Femur (tissue), 1 donor: ENCODE data around the gene NPB.

Source experiments
- DNase-seq: peaks from one replicate; pipeline ENCODE4 v3.0.0-alpha.2; 2017

NPB gene

DNA sequence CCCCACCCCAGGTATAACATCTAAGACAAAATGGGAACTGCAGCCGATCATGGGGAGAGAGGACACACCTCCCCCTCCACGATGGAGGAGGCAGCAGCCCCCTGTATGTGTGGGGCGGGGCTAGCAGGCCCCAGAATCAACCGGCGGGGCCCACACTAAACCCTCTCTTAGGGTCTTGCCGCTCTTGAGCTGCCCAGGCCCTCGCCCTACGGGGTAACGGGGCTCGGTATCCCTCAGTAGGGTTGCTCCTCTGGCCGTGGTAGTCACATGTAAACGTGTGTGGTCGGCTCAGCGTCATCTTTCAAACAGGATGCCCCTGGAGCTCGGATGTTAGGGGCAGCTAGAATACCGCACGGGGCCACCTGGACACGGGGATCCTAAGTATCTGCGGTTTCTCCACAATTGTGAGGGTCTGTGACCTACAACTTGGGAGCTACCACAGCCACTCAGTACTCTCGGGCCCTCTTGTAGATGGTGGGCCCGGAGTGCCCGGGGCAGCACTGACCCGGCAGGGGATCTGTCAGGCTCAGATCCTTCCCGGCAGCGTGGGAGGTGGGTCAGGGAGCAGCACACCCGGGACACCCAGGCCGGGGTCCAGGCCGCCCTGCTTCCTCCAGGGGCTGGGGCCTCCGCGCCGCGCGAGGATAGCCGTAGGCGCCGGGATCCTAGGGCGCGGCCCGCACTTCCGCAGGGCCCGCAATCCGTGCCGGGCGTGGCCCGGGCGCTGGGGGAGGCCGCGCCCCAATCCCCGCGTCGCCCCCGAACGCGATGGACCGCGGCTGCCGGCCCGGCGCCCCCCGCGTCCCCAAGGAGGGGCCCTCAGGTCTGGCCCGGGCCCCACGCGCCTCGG, 31.7 kb upstream of the NPB start:
- peak; percentile 51 for DNase-seq

DNA sequence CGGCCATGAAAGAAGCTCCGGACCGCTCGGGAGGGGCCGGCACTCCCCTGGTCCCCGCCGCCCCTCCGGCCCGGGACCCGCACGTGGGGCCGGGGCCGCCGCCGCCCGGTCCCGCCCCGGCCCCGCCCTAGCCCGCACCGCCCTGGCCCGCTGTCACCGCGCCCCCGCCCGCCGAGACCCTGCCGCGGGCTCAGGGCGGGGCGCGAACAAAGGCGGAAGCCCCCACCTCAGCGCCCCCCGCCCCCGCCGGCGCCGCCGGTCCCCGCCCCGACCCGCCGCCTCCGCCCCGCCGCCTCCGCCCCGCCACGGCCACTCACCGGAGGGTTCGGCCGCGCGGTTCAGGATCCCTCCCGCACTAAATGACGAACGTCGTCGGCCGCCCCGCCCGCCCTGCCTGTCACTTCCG, 31.1 kb upstream of the NPB start, which contains the start of gene ARHGDIA:
TSS of gene ARHGDIA (minus strand) at position 357 of the 406 bp plus-strand sequence. CDS start 1,407 bp downstream, outside the sequence.
- no peak for DNase-seq

DNA sequence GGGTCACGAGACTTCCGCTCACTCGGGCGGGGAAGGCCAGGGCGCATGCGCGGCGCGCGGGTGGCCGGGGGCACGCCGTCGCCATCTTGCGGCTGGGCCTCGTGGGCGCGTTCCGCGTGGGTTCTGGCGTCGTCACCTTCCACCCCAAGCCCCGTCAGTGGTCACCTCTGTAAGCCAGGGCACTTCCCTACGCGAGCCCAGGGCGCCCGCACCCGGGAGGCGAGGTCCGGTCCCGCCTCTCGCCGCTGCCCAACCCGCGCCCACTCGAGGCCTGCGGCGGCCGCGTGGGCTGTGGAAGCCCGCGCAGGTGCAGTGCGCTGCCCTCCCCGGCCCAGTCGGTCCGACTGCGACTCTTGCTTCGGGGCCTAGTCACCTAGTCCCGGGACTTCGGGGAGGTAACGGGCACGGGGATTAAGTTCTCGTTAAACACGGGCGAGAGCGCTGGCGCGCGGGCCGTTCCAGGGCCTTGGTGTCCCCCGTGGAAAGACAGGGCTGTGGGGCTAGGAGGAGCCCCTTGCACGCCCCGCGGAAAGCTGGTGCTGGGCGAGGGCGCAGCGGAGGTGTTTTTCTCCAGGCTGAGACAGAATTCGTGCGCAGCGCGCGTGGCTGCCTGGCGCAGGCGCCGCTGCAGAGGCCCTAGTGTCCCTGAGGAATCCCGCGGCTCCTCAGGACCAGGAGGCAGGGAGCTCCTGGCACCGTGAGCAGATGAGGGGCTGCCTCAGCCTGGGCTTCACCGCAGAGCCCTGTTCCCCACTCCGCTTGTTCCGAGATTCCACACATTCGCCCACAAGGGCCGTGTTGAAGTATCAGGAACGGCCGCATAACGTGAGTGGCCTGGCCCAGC, 30.4 kb upstream of the NPB start:
- DNase-seq, result peak; percentile 95

DNA sequence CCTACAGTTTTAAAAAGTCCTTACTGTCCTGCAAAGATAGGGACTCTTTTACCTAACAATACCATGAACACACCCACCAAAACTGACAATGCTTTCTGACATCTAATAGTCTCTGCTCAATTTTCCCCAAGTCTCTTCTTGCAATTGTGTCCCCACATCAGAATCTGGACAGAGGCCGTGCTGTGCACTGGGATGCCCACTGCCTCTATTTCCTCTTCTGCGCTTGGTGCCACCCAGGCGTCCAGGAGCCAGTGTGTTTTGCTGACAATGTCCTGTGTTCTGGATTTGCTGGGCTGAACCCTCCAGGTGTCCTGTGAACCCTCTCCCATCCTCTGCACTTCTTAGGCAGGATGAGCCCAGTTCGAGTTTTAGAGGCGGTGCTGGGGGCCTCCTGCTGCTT, 24.5 kb upstream of the NPB start:
- DNase-seq, result no peak

DNA sequence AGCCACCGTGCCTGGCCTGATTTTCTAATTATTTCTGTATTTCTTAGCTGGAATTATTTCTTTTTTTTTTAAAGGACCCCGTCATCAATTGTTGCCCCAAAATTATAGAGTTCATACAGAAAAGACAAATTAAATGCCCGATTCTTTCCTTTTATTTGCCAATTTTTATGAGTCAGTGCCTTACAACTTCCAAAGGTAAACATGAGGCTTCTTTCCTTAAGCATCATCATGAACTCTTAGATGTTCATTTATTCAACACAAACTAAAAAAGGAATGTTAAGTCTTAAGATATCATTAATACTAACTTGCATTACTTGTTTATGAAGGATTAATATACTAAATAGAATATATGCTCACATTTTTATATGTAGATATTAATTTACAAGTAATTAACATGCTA, 23.7 kb upstream of the NPB start:
- no peak for DNase-seq

DNA sequence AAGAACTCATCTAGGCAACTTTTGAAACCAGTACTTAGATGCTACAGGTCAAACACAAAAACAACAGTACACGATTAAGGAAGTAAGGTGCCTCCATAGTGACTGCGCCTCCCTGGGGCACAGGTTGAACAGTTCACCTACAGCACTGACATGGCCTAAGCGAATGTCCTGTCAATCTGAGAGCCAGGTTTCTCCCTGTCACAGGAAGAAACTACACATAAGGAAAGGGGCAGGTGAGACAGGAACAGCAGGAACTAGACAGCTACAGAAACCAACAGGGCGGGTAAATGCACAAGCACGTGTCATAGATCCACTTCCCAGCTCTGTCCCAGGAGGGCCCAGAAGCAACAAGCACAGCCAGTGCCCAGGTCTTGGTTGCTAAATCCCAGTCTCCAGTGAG, 22.9 kb upstream of the NPB start:
- no peak for DNase-seq

DNA sequence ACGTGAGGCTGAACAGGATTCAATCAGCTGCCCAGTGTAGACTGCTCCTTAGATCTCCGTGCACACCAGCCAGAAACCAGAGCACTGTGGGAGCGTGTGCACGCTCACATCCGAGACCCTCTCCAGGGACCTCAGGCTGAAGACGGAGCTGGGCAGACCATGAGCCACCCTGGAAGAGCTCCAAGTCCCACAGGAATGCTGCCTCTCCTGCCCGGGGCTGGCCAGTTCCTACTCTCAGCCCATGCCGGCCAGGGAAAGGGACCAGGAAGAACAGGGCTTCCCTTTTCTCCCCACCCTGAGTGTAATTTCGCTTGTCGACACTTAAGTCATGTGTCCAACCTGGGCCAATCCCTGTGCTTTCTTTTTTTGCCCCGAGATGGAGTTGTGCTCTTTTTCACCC, 17.5 kb upstream of the NPB start:
- DNase-seq, result no peak

DNA sequence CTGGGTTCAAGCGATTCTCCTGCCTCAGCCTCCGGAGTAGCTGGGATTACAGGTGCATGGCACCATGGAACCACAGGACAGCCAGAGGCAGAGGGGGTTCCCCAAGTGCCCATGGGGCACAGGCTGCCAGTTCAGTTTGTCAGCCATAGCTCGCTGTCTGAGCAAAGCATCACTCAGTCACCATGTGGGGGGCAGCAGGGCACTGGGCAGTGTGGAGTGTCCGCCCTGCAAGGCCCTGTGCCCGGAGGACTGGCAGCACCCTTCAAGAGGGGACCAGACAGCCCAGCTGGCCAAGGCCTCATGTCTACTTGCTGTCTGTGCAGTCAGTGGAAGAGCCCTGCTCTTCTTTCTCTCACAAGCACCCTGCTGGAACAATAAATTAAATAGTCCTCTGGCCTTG, 17.1 kb upstream of the NPB start:
- DNase-seq, result no peak

DNA sequence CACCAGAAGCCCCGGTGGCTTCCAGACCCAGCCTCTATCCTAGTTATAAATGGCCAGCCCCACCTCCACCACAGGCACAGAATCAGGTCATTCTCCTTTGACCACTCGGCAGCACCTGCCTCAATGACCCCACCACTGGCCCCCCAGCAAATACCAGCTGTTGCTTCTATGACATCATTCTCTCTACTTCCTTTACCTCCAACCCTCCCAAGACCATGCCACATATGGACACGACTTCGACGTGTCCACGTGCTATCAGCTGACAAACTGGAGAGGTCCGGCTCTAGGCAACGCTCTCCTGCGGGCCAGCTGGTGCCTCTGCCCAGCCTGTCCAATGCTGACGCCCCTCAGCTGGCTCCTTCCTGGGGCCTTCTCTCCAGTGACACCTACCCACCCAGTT, 16.6 kb upstream of the NPB start:
- no peak for DNase-seq

DNA sequence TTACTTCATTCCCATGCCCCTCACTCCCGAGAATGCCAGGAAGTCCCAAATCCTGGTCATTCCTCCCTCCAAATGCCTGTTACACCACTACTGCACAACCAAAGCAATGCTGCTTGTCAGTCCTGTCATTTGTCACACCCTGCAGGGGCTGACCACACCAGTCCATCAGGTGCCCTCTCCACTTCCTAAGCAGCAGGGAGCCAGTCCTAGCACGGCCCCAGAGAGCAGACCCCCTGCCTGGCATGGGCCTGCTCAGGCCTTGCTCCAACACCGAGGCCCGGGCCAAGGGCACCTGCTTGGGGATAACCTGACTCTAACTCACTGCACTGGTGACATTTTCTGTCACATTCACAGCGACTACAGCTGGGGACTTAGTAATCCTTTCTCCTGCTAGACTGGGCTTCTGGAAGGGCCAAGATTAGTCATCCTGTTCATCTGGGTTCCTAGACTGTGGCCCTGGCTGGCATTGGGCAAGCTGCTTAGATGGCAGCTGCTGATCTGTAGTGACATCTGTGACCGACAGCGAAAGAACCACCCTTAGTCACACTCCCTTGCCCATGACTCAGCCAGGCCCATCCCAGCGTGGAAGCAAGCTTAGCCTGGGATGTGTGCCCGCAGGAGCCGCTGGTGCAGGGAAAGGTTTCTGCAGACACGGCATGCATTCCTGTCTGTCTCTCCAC, 16.0 kb upstream of the NPB start:
- DNase-seq, result no peak

DNA sequence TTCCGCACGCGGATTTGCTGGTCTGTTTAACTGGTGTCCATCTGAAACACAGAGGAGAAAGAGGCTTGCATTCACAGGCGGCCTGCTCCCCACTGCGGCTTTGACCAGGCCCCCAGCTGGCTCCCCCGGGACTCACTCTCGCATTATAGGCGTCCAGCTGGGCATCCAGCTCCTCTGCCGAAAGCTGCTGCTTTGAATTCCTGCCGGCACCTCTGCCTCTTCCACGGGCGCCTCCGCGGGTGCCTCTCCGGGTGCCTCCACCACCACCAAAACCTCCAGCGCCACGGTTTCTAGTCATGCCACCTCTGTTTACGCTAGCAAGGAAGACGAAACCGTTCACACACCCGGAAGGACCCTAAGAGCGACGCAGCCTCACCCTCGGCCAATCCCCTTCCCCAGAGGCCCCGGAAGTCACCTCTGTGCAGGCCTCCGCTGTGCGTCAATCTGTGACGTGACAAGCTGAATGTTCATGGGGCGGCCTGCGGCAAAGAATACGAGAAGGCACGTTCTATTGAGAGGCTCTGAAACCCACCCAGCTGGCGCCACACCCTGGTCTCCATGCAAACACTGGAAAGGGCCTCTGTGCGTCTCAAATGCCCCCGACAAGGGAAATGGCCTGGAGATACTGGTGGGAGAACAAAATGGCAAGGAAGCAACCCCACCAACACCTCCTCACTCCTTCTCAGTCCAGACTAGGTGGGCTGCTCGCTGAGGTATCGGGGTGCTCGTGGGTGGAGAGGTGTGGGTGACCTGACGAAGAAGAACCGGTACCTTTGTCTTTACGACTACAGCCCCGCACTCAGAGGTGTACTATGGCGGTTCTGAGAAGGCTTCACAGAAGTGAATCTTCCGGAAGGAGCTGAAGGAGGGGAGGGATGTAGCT, 13.7 kb upstream of the NPB start:
- DNase-seq, result no peak

DNA sequence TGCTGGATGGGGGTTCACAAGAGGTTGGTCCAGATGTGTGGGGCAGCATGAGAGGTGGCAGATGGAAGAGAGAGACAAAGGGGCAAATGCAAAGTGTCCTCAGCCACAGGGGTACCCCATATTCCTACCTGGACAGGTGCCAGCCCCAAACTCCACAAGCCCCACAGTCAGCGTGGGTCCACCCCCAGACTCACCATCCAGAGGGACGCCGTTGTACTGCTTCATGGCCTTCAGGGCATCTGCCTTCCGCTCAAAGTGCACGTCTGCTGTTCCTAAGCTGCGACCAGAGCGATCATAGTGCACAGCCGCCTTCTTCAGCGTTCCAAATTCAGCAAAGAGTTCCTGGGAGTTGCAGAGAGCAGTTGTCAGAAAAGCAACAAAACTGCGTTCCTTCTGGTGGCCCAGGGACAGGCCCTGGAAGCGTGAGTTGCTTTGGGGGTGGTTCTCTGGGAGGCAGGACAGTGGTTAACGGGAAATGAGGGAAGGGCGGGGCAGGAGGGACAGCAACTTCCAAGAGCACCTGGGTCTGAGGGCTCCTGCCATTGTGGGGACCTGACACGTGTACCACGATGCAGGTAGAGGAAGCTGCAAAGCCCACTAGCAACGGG, 12.9 kb upstream of the NPB start:
- DNase-seq, result no peak

DNA sequence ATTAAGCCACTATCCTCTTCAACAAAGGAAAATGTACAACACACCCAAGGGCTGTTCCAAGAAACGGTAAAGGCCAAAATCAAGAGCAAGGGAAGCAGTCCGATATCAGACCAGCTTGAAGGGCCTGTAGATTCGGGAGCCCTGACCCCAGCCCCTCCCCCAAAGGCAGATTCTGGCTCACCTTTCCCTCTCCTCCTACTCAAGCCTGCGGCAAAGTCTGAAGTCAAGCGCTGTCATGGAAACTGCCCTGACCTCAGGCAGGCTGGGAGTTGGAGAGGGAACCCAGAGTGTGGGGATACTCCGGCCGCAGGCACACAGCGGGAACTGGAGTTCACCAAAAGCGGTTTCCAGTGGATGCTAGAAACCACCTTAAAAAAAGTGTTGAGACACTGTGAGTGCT, 12.4 kb upstream of the NPB start:
- no peak for DNase-seq

DNA sequence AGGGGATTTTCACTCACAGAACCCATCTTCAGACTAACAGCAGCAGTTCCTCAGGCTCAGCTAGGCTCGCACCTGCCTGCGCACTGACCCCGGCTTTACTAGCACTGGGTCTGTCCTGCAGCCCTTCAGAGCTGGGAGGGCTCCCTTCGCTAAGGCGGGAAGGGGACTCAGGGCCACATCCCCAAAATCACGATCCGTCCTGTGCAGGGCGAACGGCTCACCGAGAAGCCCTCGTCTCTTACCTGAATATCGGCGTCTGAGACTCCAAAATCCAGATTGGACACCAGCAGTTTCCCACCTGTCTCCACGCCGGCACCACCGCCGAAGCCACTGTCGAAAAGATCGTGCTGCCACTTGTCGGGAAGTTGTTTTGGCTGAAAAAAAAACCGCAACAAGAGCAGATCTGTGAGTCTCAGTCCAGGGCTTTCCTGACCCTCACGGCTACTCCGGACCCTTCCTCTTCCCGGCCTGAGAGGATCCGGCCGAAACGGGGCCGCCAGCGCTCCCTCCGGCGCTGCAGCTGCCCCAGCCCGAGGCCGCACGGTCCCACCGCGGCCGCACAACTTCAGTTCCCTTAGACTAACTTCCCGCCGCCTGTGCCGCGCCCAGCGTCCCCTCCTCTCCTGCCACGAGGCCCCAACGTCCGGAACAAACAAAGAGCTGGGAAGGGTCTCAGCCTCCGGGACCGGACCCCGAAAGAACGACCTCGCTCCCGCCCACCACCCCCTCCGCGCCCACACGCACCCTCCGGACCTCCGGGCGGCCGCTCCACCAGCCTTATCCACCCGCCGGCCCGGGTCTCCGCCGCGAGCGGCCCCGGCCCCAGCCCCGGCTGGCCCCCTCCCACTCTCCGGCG, 11.4 kb upstream of the NPB start:
- DNase-seq, result peak; percentile 35

DNA sequence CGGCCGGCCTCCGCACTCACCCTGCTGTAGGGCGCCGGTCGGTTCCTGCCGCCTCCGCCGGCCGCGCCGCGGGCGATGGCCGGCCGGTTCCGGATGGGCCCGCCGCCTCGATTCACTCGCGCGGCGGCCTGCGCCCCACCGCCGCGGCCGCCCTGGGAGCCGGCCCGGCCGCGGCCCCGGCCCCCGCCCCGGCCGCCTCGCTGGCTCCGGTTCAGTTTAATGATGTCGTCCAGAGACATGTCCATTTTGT, 10.8 kb upstream of the NPB start:
- DNase-seq, result no peak

DNA sequence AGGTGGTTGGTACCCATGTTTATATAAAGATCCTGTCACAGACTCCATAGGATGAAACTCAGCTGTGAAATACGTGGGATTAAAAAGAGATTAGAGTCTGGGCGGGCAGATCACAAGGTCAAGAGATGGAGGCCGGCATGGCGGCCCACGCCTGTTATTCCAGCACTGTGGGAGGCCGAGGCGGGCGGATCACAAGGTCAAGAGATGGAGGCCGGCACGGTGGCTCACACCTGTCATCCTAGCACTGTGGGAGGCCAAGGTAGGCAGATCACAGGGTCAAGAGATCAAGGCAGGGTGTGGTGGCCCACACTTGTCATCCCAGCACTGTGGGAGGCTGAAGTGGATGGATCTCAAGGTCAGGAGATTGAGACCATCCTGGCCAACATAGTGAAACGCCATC, 6.6 kb upstream of the NPB start:
- no peak for DNase-seq

DNA sequence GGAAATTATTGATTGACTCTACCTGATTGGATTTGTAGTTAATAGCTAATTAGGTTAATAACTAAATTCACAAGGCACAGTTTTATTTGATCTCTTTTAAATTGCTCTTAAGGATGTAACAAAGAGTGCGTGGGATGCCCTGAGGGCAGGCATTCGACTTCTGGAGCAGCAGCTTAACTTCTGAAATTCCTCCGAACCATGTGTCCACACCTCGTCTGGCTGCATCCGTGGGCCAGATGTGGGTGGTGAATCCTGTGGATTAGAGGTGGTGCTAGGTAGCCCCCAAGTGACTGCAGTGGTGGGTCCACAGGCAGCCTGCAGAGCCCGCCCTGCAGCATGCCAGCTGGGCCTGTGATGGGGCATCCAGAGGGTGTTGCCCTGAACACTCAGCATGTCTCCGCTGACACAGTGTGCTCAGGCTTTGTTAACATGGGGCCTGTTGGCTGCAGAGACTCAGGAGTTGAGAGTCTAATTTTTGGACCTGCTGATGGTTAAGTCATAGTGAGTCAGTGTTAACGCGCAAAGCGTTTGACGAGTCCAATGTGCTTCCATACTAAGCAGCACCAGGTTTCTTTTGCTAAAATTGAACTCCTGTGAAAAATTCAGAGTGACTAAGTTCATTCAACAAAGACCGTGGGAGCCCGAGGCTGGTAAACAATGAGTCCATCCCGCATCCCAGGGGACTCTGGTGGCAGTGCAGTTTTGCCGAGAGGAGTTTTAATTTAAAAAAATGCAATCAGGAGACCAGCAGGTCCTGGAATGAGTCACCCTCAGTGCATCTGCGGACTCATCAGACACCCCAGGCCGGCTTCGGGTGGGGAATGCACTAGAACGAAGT, 3.8 kb upstream of the NPB start:
- DNase-seq, result no peak

DNA sequence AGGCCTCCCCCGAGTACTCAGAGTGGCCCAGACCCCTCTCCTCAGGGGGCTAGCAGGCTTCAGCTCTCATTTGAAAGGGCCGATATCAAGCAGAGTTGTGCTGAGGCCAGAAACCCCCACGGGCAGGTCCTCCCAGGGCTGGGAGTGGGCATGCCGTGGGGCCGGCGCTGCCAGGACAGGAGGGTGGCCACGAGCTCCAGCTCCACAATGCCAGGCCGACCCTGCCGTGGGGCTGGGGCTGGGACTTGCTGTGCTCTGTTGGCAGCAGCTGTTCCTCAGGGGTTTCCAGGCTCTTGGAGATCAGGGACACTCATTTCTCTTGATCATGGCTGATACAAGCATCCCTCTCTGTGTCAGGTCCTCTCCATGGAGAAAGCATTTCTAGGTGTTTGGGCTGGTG, 3.2 kb upstream of the NPB start:
- DNase-seq, result no peak

DNA sequence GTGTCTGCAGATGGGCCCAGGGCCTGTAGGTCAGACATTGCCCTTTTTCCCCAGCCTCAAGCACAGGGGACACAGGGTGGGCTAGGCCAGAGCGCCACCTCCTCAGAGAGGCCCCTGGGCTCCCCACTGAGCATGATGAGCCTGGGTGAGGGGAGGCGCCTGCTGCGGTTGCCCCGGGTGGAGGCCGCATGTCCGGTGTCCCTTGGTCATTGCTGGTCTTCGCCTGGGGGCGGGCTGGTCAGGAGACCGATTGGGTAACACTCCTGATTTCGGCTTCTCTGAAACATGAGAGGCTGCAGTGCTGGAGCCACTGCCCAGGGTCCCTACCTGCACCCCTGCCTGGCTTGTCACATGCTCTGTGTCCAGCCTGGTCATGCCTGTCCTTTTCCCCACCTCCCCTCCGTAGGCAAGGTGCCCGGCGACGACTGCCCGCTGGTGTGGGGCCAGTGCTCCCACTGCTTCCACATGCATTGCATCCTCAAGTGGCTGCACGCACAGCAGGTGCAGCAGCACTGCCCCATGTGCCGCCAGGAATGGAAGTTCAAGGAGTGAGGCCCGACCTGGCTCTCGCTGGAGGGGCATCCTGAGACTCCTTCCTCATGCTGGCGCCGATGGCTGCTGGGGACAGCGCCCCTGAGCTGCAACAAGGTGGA, 2.4 kb upstream of the NPB start:
- no peak for DNase-seq
